ENCODE data around the gene TSHZ2. TPM values are rescaled to one million over a fixed set of nuclear protein-coding genes. Genes with fewer than 3 reads are reported as not detected.

TSHZ2 gene
- total and polyA plus RNA-seq, 4 donors: 0.93 to 8.8 (median 3.8) TPM

- DNase-seq (no peak), ATAC-seq (ENCODE audit: insufficient read depth, low FRiP score) (no peak)
- Histone ChIP-seq H3K4me3 (no peak overlapping the region), H3K36me3 (ENCODE audit: control insufficient read depth in 4 of 4, insufficient read depth in 4 of 4, low read length in 4 of 4) (no peaks in the 10 kb centered on the region), H3K4me1 (ENCODE audit: control insufficient read depth in 5 of 5, insufficient read depth in 5 of 5, low read length in 5 of 5) (peaks cover 0 to 21% (median 0%) of the 10 kb centered on the region in 5 donors), H3K27me3 (ENCODE audit: control insufficient read depth in 3 of 3, insufficient read depth in 3 of 3, low read length in 2 of 3) (no peaks in the 10 kb centered on the region), H3K9ac (ENCODE audit: insufficient read depth in 1 of 2, low read length in 2 of 2) (no peak overlapping the region), H3K9me3 (ENCODE audit: control insufficient read depth in 4 of 4, insufficient read depth in 3 of 4, low read length in 3 of 4) (peaks cover 0 to 3% (median 0%) of the 10 kb centered on the region in 4 donors), H3K27ac (ENCODE audit: low read depth in 1 of 2, low read length in 1 of 2) (no peak overlapping the region)
- no peak for TF ChIP-seq CTCF (IDR thresholded peaks at IDR 0.05; ENCODE audit: control extremely low read depth, extremely low read depth)
- 84 to 86% methylated on average over 5 of the region's 5 CpGs for WGBS, 2 donors
These were observed 344.2 kb downstream of the TSHZ2 start for GRCh38 chr20:53316206-53316937.

GRCh38 chr20:53319200-53319599 lies 347.0 kb downstream of the TSHZ2 start:
- TF ChIP-seq CTCF (IDR thresholded peaks at IDR 0.05; ENCODE audit: control extremely low read depth, extremely low read depth): no peak
- Histone ChIP-seq H3K27me3 (ENCODE audit: control insufficient read depth in 3 of 3, insufficient read depth in 3 of 3, low read length in 2 of 3) (no peaks in the 10 kb centered on the region), H3K9me3 (ENCODE audit: control insufficient read depth in 4 of 4, insufficient read depth in 3 of 4, low read length in 3 of 4) (peaks cover 0 to 3% (median 0%) of the 10 kb centered on the region in 4 donors), H3K4me3 (no peak overlapping the region), H3K4me1 (ENCODE audit: control insufficient read depth in 5 of 5, insufficient read depth in 5 of 5, low read length in 5 of 5) (peaks cover 0 to 16% (median 0%) of the 10 kb centered on the region in 5 donors), H3K9ac (ENCODE audit: insufficient read depth in 1 of 2, low read length in 2 of 2) (no peak overlapping the region), H3K36me3 (ENCODE audit: control insufficient read depth in 4 of 4, insufficient read depth in 4 of 4, low read length in 4 of 4) (no peaks in the 10 kb centered on the region), H3K27ac (ENCODE audit: low read depth in 1 of 2, low read length in 1 of 2) (no peak overlapping the region)
- WGBS, 2 donors: 94 to 97% methylated on average over 1 of the region's 1 CpG
- ATAC-seq (ENCODE audit: insufficient read depth, low FRiP score) (no peak), DNase-seq (no peak)

- Histone ChIP-seq H3K9ac (ENCODE audit: insufficient read depth in 1 of 2, low read length in 2 of 2) (no peak overlapping the region), H3K9me3 (ENCODE audit: control insufficient read depth in 4 of 4, insufficient read depth in 3 of 4, low read length in 3 of 4) (peaks cover 0 to 3% (median 0%) of the 10 kb centered on the region in 4 donors), H3K4me3 (no peak overlapping the region), H3K27ac (ENCODE audit: low read depth in 1 of 2, low read length in 1 of 2) (no peak overlapping the region), H3K27me3 (ENCODE audit: control insufficient read depth in 3 of 3, insufficient read depth in 3 of 3, low read length in 2 of 3) (no peaks in the 10 kb centered on the region), H3K4me1 (ENCODE audit: control insufficient read depth in 5 of 5, insufficient read depth in 5 of 5, low read length in 5 of 5) (peaks cover 0 to 16% (median 0%) of the 10 kb centered on the region in 5 donors), H3K36me3 (ENCODE audit: control insufficient read depth in 4 of 4, insufficient read depth in 4 of 4, low read length in 4 of 4) (no peaks in the 10 kb centered on the region)
- ATAC-seq (ENCODE audit: insufficient read depth, low FRiP score) (no peak), DNase-seq (no peak)
- no peak for TF ChIP-seq CTCF (IDR thresholded peaks at IDR 0.05; ENCODE audit: control extremely low read depth, extremely low read depth)
- WGBS, 2 donors: 93 to 98% methylated on average over 2 of the region's 2 CpGs
These were observed 347.6 kb downstream of the TSHZ2 start for GRCh38 chr20:53319716-53320115.
